ENCODE measurements around the gene KCNN3.

DNA sequence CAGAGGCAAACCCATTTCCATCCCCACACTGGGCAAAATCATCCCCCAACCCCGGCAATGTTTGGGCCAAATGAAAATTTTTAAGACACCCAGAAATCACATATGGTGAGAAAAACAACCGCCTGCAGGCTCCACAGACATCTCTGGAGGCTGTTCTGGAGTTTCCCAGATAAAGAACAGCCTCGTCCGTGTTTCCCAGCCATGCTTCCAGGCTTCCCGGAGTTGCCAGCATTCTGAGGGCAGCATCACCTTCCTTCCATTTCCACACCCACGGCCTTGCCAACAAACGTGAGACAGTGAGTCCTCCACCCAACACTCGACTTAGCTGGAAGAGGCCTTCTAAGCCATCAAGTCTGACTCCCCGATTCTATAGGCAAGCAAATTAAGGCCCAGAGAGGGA is 36.9 kb downstream of the KCNN3 start:
- TF ChIP-seq, protein P1, sequence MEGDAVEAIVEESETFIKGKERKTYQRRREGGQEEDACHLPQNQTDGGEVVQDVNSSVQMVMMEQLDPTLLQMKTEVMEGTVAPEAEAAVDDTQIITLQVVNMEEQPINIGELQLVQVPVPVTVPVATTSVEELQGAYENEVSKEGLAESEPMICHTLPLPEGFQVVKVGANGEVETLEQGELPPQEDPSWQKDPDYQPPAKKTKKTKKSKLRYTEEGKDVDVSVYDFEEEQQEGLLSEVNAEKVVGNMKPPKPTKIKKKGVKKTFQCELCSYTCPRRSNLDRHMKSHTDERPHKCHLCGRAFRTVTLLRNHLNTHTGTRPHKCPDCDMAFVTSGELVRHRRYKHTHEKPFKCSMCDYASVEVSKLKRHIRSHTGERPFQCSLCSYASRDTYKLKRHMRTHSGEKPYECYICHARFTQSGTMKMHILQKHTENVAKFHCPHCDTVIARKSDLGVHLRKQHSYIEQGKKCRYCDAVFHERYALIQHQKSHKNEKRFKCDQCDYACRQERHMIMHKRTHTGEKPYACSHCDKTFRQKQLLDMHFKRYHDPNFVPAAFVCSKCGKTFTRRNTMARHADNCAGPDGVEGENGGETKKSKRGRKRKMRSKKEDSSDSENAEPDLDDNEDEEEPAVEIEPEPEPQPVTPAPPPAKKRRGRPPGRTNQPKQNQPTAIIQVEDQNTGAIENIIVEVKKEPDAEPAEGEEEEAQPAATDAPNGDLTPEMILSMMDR (IDR thresholded peaks at IDR 0.05) = no peak
- TF ChIP-seq EP300 (IDR thresholded peaks at IDR 0.05) = no peak
- TF ChIP-seq POLR2AphosphoS5 (IDR thresholded peaks at IDR 0.05) = no peak
